ENCODE data around the gene TMCC3.

The TMCC3 gene

GRCh38 chr12:94678379-94678778, 28.0 kb upstream of the TMCC3 start:
- ATAC-seq, result no peak

GRCh38 chr12:94677778-94678177, 27.4 kb upstream of the TMCC3 start:
- peaks cover 3% of the 10 kb centered on the region for H3K9me3 Mint-ChIP-seq
- H3K27ac Mint-ChIP-seq, result peak overlapping the region; percentile 70
- no peak overlapping the region for H3K4me3 Mint-ChIP-seq
- peaks cover 45% of the 10 kb centered on the region for H3K4me1 Mint-ChIP-seq
- H3K27me3 Mint-ChIP-seq, result no peaks in the 10 kb centered on the region
- ATAC-seq, result peak; percentile 53
- peaks cover 22% of the 10 kb centered on the region for H3K36me3 Mint-ChIP-seq

More at GRCh38 chr12:94678379-94678778, 28.0 kb upstream of the TMCC3 start:
- Mint-ChIP-seq H3K4me3 (no peak overlapping the region), H3K36me3 (peaks cover 22% of the 10 kb centered on the region), H3K9me3 (peaks cover 3% of the 10 kb centered on the region), H3K4me1 (peaks cover 51% of the 10 kb centered on the region), H3K27ac (peak overlapping the region; percentile 70), H3K27me3 (no peaks in the 10 kb centered on the region)

- H3K9me3 Mint-ChIP-seq, result peaks cover 3% of the 10 kb centered on the region
- H3K4me1 Mint-ChIP-seq, result peaks cover 36% of the 10 kb centered on the region
- peak overlapping the region; percentile 70 for H3K27ac Mint-ChIP-seq
- ATAC-seq, result no peak
- peaks cover 22% of the 10 kb centered on the region for H3K36me3 Mint-ChIP-seq
- H3K4me3 Mint-ChIP-seq, result no peak overlapping the region
- H3K27me3 Mint-ChIP-seq, result no peaks in the 10 kb centered on the region
Observed at GRCh38 chr12:94676922-94677321, 26.6 kb upstream of the TMCC3 start.

GRCh38 chr12:94676031-94676641, 25.8 kb upstream of the TMCC3 start:
- Mint-ChIP-seq H3K9me3 (peaks cover 3% of the 10 kb centered on the region), H3K27me3 (no peaks in the 10 kb centered on the region), H3K36me3 (peaks cover 26% of the 10 kb centered on the region), H3K4me3 (peak overlapping the region; percentile 53), H3K27ac (peak overlapping the region; percentile 70), H3K4me1 (peaks cover 36% of the 10 kb centered on the region)
- ATAC-seq, result peak; percentile 95

- Mint-ChIP-seq H3K27me3 (no peaks in the 10 kb centered on the region), H3K27ac (no peak overlapping the region), H3K9me3 (no peaks in the 10 kb centered on the region), H3K4me1 (peaks cover 36% of the 10 kb centered on the region), H3K4me3 (no peak overlapping the region), H3K36me3 (peaks cover 28% of the 10 kb centered on the region)
- no peak for ATAC-seq
Observed at GRCh38 chr12:94674835-94675234, 24.5 kb upstream of the TMCC3 start.

GRCh38 chr12:94674051-94674451, 23.7 kb upstream of the TMCC3 start:
- Mint-ChIP-seq H3K27me3 (no peaks in the 10 kb centered on the region), H3K4me3 (no peak overlapping the region), H3K9me3 (no peaks in the 10 kb centered on the region), H3K4me1 (peaks cover 36% of the 10 kb centered on the region), H3K27ac (no peak overlapping the region), H3K36me3 (peaks cover 29% of the 10 kb centered on the region)
- no peak for ATAC-seq

GRCh38 chr12:94673496-94673895, 23.1 kb upstream of the TMCC3 start:
- no peak overlapping the region for H3K4me3 Mint-ChIP-seq

GRCh38 chr12:94671917-94672316, 21.6 kb upstream of the TMCC3 start:
- peaks cover 29% of the 10 kb centered on the region for H3K36me3 Mint-ChIP-seq
- H3K27me3 Mint-ChIP-seq, result no peaks in the 10 kb centered on the region
- H3K27ac Mint-ChIP-seq, result no peak overlapping the region
- H3K9me3 Mint-ChIP-seq, result no peaks in the 10 kb centered on the region
- no peak for ATAC-seq
- peaks cover 22% of the 10 kb centered on the region for H3K4me1 Mint-ChIP-seq
- no peak overlapping the region for H3K4me3 Mint-ChIP-seq

More at GRCh38 chr12:94673496-94673895, 23.1 kb upstream of the TMCC3 start:
- H3K9me3 Mint-ChIP-seq, result no peaks in the 10 kb centered on the region
- H3K27me3 Mint-ChIP-seq, result no peaks in the 10 kb centered on the region
- peaks cover 36% of the 10 kb centered on the region for H3K4me1 Mint-ChIP-seq
- no peak overlapping the region for H3K27ac Mint-ChIP-seq
- ATAC-seq, result no peak
- peaks cover 29% of the 10 kb centered on the region for H3K36me3 Mint-ChIP-seq

- no peak for ATAC-seq
- Mint-ChIP-seq H3K36me3 (peaks cover 25% of the 10 kb centered on the region), H3K4me1 (peaks cover 12% of the 10 kb centered on the region), H3K4me3 (no peak overlapping the region), H3K27ac (no peak overlapping the region), H3K9me3 (no peaks in the 10 kb centered on the region), H3K27me3 (no peaks in the 10 kb centered on the region)
Observed at GRCh38 chr12:94670898-94671297, 20.5 kb upstream of the TMCC3 start.

GRCh38 chr12:94670075-94670474, 19.7 kb upstream of the TMCC3 start:
- no peaks in the 10 kb centered on the region for H3K9me3 Mint-ChIP-seq
- H3K4me3 Mint-ChIP-seq, result no peak overlapping the region
- ATAC-seq, result no peak
- no peaks in the 10 kb centered on the region for H3K27me3 Mint-ChIP-seq
- H3K27ac Mint-ChIP-seq, result no peak overlapping the region
- H3K36me3 Mint-ChIP-seq, result peaks cover 20% of the 10 kb centered on the region
- peaks cover 7% of the 10 kb centered on the region for H3K4me1 Mint-ChIP-seq

- H3K4me3 Mint-ChIP-seq, result no peak overlapping the region
- ATAC-seq, result no peak
- peaks cover 14% of the 10 kb centered on the region for H3K36me3 Mint-ChIP-seq
- no peaks in the 10 kb centered on the region for H3K27me3 Mint-ChIP-seq
- no peaks in the 10 kb centered on the region for H3K4me1 Mint-ChIP-seq
- H3K27ac Mint-ChIP-seq, result no peak overlapping the region
- H3K9me3 Mint-ChIP-seq, result no peaks in the 10 kb centered on the region
Observed at GRCh38 chr12:94667031-94667540, 16.7 kb upstream of the TMCC3 start.

- Mint-ChIP-seq H3K4me3 (no peak overlapping the region), H3K27me3 (no peaks in the 10 kb centered on the region), H3K36me3 (peaks cover 12% of the 10 kb centered on the region), H3K27ac (no peak overlapping the region), H3K4me1 (no peaks in the 10 kb centered on the region), H3K9me3 (no peaks in the 10 kb centered on the region)
- ATAC-seq, result no peak
Observed at GRCh38 chr12:94666158-94666557, 15.8 kb upstream of the TMCC3 start.

GRCh38 chr12:94663702-94664101, 13.3 kb upstream of the TMCC3 start:
- Mint-ChIP-seq H3K4me3 (no peak overlapping the region), H3K27me3 (no peaks in the 10 kb centered on the region), H3K4me1 (no peaks in the 10 kb centered on the region), H3K27ac (no peak overlapping the region), H3K9me3 (no peaks in the 10 kb centered on the region), H3K36me3 (peaks cover 11% of the 10 kb centered on the region)
- no peak for ATAC-seq

- H3K9me3 Mint-ChIP-seq, result no peaks in the 10 kb centered on the region
- H3K36me3 Mint-ChIP-seq, result peaks cover 14% of the 10 kb centered on the region
- H3K27me3 Mint-ChIP-seq, result no peaks in the 10 kb centered on the region
- no peaks in the 10 kb centered on the region for H3K4me1 Mint-ChIP-seq
- ATAC-seq, result no peak
- no peak overlapping the region for H3K27ac Mint-ChIP-seq
- no peak overlapping the region for H3K4me3 Mint-ChIP-seq
Observed at GRCh38 chr12:94663071-94663470, 12.7 kb upstream of the TMCC3 start.

- H3K27me3 Mint-ChIP-seq, result no peaks in the 10 kb centered on the region
- no peaks in the 10 kb centered on the region for H3K4me1 Mint-ChIP-seq
- no peak overlapping the region for H3K27ac Mint-ChIP-seq
- H3K36me3 Mint-ChIP-seq, result peaks cover 31% of the 10 kb centered on the region
- H3K4me3 Mint-ChIP-seq, result no peak overlapping the region
- H3K9me3 Mint-ChIP-seq, result no peaks in the 10 kb centered on the region
- no peak for ATAC-seq
Observed at GRCh38 chr12:94660436-94660835, 10.1 kb upstream of the TMCC3 start.

GRCh38 chr12:94659346-94659930, 9.1 kb upstream of the TMCC3 start:
- Mint-ChIP-seq H3K4me1 (no peaks in the 10 kb centered on the region), H3K27ac (no peak overlapping the region), H3K9me3 (no peaks in the 10 kb centered on the region), H3K4me3 (no peak overlapping the region), H3K36me3 (peaks cover 31% of the 10 kb centered on the region), H3K27me3 (no peaks in the 10 kb centered on the region)
- ATAC-seq, result no peak
